ENCODE measurements around the gene EN1.
A peak's percentile ranks its signal among the peaks of the same experiment; 100 is the strongest.

Gene EN1

DNA sequence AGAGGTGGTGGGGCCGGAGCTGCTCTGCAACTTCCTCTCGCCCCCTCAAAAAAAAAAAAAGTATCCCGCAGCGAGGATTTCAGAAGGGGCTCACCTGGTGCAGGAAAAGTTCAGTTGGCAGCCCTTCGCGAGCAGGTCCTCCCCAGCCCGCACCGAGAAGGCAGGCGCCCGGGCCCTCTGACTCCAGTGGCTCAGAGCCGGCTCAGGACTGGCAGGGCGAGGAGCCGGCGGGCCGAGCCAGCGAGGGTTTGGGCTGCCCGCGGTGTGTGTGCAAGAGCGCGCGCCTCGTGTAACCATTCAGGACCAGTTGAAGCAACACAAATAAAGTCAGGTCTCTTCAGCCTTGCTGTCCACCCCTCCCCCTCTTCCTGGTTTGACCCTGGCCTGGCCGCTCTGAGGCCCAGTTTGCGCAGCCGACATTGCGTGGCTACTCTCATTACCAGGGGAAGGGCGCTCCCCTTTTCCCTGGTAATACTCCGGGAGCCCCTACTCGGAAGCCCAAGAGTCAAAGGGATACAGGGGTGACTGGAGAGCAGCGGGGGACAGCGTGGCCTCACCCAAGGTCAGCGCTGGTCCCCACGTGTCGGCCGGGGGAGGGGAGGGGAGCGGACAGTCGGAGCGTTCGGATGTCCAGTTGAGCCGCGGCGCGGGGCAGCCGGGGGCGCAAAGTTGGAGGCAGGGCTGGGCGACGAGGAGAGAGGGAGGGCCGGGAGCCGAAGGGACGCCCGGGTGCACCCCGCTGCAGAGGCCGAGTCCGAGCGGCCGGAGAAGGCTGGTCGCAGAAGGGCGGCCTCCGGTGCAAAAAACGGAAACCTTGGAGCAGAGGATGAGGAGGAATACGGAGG lies 12.3 kb downstream of the EN1 start:
- peak overlapping the region; percentile 58 for H3K27ac ChIP-seq
- TF ChIP-seq ZFX (IDR thresholded peaks at IDR 0.05): no peak
- TF ChIP-seq, protein P1, sequence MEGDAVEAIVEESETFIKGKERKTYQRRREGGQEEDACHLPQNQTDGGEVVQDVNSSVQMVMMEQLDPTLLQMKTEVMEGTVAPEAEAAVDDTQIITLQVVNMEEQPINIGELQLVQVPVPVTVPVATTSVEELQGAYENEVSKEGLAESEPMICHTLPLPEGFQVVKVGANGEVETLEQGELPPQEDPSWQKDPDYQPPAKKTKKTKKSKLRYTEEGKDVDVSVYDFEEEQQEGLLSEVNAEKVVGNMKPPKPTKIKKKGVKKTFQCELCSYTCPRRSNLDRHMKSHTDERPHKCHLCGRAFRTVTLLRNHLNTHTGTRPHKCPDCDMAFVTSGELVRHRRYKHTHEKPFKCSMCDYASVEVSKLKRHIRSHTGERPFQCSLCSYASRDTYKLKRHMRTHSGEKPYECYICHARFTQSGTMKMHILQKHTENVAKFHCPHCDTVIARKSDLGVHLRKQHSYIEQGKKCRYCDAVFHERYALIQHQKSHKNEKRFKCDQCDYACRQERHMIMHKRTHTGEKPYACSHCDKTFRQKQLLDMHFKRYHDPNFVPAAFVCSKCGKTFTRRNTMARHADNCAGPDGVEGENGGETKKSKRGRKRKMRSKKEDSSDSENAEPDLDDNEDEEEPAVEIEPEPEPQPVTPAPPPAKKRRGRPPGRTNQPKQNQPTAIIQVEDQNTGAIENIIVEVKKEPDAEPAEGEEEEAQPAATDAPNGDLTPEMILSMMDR (conservative IDR thresholded peaks at IDR 0.05): no peak

DNA sequence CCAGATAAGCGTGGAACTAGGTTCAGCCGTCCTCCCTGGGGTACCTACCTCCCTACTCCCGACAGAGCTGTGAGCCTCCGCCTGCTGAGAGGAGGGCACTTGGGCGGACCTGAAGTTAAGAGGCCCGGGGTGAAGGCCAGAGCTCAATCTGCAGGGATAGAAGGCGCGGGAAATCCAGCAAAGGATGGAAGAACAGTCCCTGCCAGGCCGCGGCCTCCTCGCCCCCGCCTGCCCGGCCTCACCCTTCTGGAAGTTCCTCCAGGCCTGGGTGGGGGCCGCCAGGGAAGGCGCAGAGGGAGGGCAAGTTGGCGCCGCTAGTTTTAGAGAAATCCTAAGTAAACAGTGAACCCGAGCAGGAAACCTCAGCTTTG lies 13.0 kb downstream of the EN1 start:
- TF ChIP-seq ZFX (IDR thresholded peaks at IDR 0.05): no peak
- TF ChIP-seq, protein P1 (conservative IDR thresholded peaks at IDR 0.05): no peak
- H3K27ac ChIP-seq: no peak overlapping the region

DNA sequence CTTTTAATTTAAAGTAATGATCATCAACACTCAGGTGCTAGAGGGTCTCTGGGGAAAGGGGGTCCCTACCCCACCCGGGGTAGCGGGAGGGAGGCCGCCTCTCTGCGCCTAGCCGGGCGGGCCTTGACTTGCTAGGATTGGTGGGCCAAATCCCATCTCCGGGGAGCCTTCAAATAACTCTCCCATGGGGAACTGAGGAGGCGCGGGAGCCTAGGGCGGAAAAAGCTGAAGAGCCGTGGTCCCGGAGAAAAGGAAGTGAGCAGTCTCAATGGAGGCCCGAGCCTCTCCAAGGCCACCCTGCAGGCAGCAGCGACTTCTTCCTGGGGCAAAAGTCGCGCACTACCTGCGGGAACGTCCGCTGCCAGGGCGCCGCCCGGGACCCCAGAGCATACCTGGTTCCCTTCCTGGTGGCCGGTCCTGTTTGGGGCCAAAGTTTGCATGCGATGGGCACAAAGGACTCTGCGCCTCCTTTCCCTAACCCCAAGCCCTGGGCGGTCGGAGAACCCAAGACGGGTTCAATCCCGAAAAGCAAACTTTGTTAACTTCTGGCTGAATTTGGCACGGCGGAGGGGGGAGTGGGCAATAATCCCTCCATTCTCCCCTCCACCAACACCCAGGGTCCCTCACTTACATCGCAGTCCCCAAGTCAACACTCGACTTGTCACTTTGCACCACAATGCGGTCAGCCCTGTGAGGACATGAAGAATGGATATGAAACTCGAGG lies 13.6 kb downstream of the EN1 start:
- no peak for TF ChIP-seq ZFX (IDR thresholded peaks at IDR 0.05)
- TF ChIP-seq, protein P1 (conservative IDR thresholded peaks at IDR 0.05): no peak

DNA sequence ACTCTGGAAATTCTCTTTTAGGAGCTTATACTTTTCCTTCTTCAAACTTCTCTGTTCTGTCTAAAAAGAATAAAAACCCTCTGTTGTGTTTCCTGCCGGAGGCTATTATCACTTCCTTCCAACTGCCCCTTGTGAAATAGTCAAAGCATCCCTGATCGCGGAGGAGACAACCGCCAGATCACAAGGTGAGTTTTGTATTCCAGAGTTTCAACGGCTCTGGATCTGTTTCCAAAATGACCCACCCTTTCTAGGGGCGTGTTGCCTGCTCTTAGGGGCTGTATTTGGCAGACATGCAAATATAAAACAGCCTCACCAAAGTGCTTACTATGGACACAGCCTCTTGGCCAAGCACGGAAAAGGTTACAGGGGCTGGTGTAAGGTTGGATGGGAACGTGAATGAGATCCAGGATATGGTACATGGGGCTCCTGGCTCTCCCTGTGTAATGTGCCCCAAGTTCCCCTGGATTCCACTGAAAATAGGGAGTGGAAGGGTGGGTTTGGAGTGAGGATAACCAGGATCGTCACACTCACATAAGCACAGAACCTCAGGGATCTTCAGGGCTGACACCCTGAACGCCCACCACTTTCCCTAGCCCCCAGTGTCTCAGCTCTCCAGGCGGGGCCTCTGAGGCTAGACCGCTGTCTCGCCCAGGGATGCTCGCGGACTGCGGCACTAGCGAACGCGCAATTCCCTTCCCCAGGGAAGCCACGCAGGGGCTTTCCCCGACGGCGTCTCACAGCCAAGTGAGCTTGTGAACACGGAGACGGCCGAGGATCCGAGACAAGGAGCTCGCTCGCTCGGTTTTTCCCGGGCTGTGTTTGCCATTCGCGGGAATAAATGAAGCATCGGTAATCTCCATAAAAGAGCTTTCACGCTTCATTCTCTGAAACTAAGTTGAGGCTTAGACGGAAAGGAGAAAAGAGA lies 14.4 kb downstream of the EN1 start:
- H3K27ac ChIP-seq: no peak overlapping the region
- TF ChIP-seq ZFX (IDR thresholded peaks at IDR 0.05): no peak
- TF ChIP-seq, protein P1 (conservative IDR thresholded peaks at IDR 0.05): no peak

More for the DNA sequence above, 13.6 kb downstream of the EN1 start:
- no peak overlapping the region for H3K27ac ChIP-seq

DNA sequence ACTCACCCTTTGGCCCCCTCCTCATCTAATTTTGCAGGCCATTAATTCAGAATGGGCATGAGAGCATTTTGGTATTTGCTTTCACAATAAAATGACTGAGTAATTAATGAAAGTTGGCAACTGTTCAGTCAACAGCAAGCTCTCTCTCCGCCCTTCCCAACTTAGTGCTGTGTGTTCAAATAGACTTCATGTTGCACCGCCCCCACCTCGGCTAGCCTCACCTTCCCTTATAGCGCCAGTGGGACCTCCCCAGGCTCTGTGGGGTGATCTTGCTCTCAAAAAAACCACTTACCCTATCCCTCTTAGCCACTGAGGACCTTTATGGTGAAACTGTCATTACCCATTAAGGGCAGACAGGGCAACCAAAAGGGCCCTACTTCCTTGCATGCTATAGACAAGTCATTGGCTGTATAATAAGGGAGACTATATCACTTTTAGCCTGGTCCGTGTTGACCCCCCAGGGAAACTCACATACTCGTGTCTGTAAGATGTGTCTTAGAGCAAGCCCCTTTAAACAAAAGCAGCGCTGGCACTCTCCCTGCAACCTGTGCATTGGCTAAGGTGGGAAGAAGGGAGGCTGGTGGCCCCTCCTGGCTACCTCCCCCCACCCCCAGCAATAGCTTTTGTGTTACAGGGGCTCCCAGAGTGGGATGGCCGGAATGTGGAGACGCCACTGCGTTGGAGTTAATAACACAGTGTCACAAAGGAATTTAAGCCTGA lies 15.2 kb downstream of the EN1 start:
- TF ChIP-seq, protein P1 (conservative IDR thresholded peaks at IDR 0.05): no peak
- no peak for TF ChIP-seq ZFX (IDR thresholded peaks at IDR 0.05)

DNA sequence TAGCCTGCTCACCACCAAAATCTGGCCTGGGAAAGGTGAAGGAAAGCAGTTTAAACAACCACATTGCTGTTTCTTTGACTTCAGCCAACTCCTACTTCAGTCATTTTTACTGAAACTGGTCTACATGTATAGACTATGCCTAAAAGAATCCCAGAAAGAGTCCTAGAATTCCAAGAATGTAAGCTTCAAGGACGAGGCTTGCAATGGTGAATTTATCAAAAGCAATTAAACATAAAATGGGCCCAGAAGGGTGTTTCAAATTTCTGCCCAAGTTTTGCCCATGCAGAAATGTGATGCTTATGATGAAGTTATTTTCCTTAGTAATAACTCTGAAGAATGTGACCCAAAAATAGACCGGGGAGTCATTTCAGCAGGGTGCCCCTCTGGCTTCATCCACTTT lies 16.6 kb downstream of the EN1 start:
- TF ChIP-seq ZFX (IDR thresholded peaks at IDR 0.05): no peak
- TF ChIP-seq, protein P1 (conservative IDR thresholded peaks at IDR 0.05): no peak
- H3K27ac ChIP-seq: no peak overlapping the region

More for the DNA sequence above, 15.2 kb downstream of the EN1 start:
- no peak overlapping the region for H3K27ac ChIP-seq

All from C4-2B (cell line).